Measurements from ENCODE around the gene DCXR.

Gene DCXR

DNA sequence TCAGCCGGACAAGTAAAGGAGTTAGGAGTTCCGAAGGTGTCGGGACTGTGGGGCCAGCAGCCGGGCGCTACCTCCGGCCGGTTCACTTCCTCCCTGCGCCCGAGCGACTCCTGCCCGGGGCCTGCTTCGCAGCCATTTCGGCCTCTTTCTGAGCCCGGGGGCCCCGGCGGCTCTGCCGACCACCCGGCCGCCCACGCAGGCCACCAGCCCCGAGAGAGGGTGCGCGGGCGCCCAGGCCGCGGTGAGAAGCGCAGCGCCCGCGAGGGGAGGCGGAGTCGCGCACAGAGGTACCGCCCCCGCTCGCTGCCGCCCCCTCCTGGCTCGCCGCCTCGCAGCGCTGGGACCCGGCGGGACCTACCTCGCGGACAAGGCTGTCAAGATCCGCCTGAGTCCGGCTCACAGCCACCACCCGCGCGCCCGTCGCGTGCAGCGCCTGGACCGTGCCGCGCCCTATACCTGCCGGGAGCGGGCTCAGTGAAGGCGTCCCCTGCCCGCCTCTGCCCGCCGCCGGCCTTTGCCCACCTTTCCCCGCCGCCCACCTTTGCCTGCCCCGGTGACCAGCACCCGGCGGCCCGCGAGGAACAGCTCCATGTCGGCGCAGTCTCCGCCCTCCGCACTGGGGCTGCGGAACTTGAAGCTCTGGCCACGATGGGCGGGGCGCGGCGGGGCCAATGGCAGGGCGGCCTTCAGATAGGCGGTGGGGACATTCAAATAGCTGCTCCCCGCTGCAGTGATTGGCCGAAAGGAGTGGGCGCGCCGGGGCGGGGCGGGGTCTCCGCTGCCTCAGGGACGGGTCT lies at the start of gene DCXR:
Gene DCXR, minus strand, starts transcription at position 606 of the 797 bp plus-strand sequence. Its CDS starts 15 bp downstream, at position 591.
- peak; percentile 92 for DNase-seq (ENCODE audit: low read depth)

DNA sequence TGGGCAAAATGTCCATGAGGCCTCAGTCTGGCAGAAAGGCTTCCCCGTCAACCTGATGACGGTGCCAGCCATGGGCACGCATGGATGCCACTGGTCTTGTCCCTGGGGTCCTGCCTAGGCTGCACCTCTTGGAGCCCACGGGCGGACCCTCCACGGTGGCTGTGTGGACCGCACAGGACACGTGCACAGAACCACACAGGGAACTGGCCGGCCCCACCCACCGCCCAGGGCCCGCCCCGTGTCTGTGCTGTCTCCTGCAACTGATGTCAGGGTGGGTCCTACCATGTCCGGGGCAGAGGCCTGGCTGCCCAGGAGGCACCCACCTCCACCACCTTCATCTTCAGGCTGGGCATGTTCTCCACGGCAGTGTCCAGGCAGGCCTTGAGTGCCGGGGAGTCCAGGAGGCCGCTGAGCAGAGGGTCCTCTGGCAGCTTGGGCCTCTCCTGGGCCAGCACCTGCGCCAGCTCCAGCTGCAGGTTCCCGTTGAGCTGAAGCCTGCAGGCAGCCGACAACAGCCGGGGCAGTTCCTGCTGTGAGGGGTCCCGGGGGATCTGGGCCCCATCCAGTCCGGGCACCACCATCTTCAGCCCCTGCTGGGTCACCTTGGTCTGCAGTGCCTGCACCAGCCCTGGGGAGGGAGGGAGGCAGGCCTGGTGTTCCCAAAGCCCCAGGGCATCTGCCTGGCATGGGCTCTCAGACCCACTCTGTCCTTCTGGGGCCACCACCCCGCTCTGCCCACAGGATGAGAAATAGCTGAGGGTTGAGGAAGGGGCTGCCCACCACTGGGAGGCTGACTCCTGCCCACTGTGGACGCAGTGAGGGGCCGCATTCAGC lies 48.7 kb upstream of the DCXR start:
- no peak for DNase-seq (ENCODE audit: low read depth)

DNA sequence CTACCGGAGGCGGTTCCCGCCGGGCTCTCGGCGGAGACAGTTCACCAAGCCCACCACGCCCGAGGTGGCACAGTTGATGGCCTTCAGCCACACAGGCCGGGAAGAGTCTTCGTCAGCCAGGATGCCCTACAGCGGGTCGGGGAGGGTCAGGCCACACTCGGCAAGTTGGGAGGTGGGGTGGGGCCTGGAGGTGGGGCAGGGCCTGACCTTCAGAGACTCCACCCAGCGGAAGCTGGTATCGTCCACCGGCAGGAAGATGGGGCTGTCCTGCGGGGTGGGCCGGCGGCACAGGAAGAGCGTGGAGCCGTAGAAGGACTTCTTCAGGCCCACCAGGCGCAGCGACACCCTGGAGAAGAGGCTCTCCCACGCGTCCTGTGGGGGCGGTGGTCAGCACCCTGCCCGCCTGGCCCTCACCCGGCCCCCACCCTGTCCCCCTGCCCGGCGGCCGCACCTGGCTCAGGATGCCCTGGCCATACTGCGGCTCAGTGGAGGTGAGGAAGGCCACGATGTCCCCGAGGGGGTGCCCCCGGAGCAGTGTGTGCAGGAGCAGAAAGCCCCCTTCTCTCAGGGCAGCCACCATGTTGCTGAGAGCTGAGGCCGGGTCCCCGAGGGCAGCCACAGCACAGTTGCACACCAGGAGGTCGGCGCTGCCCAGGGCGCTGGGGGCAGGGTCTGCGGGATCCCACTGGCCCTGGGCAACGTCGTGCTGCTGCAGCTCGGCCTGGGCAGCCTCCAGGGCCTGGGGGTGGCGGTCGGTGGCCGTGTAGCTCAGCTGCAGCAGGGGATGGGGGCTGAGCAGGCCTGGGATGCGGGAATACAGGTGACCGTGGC lies 47.7 kb upstream of the DCXR start:
- DNase-seq (ENCODE audit: low read depth) = no peak

DNA sequence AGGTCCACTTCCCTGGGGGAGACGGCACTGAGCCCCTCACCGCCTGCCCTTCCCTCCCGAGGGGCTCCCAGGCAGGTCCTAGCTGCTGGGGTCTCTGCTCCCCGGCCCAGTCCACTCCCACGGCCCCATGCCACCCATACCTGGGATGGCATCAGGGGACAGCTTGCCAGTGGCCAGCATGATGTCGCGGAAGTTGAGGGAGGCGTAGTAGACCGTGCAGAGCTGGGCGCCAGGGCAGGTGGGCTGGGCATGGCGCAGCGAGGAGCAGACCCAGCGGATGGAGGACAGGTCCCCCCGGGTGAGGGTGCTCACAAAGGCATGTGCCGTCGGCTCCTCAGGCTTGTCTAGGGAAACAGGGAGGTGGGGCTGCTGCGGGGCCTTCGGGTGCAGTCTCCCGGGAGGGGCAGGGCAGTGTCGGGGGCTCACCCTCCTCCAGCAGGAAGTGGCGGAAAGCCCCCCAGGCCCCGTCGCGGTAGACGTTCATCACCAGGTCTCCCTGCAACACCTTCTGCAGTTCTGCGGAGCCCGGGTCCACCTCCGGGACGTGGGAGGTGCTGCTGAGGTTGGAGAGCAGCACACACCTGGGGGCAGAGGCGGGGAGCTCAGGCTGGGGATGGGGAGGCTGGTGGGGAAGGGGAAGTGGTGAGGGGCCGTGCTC lies 47.0 kb upstream of the DCXR start:
- no peak for DNase-seq (ENCODE audit: low read depth)

DNA sequence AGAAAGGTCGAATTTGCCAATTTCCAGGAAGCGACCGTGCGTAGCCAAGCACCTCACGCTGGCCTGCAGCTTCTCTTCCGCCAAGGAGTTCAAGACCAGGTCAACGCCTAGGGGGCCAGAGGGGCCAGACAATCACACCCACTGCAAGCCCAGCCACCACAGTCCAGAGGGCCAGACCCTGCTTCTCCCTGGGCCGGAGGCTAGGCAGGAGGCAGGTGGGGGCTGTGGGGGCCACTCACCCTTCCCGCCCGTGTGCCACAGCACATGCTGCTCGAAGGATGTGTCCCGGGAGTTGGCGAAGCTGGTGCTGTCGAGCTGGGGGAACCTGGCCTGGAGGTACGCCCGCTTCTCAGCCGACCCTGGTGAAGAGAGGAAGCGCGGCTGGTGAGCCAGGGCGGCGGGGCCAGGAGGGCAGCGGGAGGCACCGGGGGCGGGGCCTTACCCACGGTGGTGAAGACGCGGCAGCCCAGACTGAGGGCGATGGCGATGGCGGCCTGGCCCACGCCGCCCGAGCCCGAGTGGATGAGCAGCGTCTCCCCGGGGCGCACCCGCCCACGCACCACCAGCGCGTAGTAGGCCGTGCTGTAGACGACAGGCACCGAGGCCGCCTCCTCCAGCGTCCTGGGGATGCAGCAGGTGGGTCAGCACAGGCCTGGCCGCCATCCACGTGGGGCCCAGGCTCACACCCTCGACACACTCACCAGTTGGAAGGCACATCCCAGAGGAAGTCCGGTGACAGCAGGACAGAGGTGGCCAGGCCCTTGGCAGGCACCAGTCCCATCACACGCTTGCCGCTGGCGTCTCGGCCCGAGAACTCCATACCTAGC lies 46.2 kb upstream of the DCXR start:
- DNase-seq (ENCODE audit: low read depth) = no peak

DNA sequence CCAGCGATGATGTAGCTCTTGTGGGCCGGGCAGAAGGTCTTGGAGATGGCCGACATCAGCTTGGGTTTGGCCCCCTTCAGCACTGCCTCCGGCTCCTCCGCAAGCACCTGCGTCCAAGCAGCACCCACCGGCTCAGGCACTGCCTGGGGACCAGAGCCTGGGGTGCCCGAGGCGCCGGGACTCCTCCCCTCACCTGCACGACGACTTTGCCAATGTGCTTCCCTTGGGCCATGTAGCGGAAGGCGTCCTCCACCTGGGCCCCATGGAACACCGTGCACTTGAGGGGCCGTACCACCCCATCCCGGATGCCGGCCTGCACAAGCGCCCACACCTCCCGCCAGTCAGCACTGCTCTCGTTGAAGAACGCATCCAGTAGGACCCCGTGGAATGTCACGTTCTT lies 45.5 kb upstream of the DCXR start:
- DNase-seq (ENCODE audit: low read depth) = no peak

DNA sequence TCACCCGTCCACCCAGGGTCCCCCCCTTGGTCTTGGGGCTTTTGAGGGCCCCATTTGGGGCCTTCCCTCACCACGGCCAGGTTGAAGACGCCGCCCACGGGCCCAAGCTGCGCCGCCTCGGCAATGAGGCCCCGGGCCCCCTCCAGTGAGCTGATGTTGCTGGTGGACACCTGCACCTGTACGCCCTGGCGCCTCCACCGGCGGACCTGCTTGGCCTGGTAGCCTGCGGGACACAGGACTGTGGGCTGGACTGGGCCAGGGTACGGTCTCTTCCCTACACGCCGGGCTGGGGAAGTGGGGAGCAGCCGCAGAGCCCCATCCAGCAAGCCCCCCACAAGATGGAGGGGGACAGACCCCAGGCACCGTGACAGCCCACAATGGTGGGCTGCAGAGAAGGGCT lies 45.0 kb upstream of the DCXR start:
- no peak for DNase-seq (ENCODE audit: low read depth)

DNA sequence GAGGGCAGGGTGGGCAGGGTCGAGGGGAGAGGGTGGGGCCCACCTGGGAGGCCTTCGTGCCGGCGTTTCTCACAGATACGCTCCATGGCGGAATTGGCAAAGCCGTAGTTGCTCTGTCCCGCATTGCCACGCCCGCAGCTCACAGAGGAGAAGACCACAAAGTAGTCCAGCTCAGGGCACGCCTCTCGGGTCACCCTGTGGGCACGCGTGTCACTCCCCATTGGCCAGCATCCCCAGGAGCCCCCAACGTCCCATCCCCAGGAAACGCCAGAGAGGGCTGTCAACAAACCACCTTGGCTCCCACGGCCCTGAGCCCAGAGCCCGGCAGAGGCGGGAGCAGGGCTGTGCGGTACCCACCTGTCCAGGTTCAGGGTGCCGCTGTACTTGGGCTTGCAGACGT lies 44.5 kb upstream of the DCXR start:
- no peak for DNase-seq (ENCODE audit: low read depth)

DNA sequence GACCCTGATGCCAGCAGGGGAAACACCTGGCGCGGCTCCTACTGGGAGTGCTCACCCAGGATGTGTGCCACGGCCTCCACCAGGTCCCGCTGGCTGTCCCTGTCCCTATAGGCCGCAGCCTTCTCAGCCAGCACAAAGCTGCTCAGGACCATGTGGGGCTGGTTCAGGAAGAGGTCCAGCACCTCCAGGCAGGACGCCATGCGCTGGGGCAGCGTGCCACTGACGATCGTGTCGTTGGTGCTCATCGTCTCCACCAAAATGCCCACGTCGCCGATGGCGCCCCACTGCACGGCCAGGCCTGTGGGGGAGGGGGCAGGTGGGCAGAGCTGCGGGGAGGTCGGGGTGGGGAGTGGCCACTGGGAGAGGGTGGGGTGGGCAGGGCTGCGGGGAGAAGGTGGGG lies 44.0 kb upstream of the DCXR start:
- no peak for DNase-seq (ENCODE audit: low read depth)

DNA sequence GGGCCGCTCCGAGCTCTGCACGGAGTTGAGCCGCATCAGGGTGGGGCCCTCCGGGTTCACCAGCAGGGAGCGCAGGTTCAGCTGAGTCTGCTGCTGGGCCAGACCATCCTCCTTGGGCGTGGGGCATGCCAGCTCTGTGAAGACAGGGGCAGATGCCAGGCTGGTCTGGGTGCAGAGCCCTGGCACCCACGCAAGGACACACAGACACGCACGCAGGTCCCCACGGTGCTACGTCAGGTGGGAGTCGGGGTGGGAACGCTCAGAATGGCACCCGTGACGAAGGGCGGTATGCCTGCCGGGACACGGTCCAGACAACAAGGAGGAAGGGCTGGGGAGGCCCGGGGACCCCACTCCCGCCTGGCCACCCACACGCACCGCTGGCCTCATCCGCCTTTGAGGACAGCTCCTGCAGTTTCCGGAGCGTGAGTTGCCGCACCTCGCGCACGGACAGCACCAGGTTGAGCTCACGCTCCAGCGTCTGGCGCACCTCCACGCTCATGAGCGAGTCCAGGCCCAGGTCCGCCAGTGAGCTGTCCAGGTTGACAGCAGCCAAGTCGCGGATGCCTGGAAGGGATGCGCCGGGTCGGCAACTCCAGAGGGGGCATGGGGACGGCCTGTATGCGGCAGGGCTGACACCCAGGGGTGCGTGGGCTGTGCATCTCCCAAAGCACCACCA lies 43.4 kb upstream of the DCXR start:
- DNase-seq (ENCODE audit: low read depth) = no peak

DNA sequence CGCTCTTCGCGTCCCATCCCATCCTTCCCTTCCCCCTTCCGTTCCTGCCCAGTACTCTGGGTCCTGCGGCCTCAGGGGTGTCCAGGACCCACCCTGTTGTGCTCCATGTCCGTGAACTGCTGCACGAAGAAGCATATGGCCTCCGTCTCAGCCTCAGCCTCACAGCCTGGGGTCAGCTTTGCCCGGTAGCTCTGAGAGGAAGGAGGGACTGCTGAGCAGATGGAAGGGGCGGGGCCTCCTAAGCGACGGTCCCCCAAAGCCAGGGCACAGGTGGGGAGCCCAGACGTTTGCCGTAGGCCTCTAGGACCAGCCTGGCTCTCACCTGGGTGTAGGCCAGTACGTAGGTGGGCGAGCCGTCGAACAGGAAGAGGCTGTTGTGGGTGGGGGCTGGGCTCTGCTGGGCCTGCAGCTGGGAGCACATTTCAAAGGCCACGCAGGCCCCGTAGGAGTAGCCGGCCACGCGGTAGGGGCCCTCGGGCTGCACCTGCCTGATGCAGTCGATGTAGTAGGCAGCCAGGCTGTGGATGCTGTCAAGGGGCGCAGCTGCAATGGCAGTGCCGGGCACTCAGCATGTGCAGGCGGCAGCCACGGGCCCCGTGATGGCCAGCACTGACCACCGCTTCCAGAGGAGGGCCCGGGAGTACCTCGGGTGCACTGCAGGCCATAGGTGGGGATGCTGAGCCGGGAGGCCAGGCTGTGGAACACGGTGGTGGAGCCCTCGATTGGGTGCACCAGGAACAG lies 42.7 kb upstream of the DCXR start:
- DNase-seq (ENCODE audit: low read depth) = no peak

DNA sequence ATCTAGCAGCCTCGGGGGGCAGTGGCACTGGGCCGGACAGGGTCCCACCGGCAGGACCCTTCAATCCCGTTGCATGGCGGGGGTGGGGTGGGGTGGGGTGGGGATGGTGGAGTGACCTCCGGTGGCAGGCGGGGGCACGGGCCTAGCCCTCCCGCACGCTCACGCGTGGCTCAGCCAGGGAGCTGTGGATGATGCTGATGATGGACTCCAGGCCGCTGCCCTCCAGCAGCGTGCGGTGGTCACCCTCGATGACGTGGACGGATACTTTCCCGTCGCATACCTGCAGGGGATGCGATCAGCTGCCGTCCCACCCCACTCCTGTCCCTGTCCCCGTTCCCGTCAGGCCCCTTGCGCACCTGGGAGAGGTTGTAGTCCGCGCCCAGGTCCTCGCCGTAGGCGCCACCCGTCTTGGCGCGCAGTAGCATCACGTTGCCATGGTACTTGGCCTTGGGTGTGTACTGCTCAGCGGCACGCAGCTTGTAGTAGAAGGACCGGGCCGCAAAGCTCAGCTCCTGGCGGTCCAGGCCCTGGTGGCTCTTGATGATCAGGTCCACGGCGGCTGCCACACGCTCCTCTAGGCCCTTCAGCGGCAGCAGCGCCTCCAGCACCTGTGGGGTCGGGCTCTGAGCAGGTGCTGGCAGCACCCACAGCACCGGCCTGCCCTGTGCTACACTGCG lies 41.6 kb upstream of the DCXR start:
- no peak for DNase-seq (ENCODE audit: low read depth)

DNA sequence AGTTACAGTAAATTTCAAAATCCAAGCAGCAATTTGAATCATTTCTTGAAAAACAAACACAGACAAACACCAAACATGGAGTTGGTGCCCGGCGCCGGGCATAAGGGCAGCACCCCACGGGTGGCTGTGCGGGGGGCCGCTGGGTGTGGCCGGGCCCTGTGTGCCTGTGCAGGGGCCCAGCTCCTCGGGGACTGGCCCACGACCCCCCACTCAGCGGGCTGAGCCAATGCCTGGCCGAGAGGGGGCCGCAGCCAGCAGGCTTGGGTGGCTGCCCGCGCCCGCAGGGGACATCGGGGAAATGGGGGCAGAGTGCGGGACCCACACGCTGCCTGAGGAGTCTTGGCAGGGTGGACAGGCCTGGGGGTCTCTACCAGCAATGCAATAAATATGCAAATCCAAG lies 40.9 kb upstream of the DCXR start:
- no peak for DNase-seq (ENCODE audit: low read depth)

DNA sequence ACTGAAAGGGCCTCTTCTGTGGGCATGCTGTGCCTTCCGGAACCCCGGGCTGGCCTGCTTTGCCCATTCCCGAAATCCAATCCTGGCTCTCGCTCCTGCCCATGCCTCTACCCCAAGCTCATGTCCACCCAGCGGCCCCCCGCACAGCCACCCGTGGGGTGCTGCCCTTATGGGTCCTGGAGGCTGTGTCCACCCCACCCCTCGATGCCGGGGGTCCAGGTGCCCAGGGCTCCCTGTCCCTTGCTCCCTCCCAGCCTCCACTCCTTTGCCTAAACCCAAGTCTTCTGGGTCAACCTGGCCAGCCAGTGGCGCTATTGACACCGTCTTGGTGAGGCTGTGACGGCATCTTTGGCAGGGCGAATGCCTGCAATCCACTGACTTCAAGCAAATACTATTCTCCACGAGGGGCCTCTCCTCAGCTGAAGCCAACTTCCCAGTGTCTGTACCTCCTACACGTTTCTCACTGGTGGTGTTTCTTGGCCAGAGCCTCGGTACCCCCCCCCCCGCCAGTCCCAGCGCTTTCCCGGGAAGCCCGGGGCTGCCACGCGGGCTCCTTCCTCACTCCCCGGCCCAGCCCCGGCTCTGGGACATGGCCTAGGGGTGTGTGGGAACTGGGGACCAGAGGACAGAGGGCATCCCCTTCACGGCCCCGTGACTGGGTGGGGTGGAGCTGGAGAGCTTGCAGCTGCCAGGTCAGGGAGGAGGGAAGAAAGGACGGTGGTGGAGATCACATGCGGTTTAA lies 40.3 kb upstream of the DCXR start:
- DNase-seq (ENCODE audit: low read depth) = no peak

DNA sequence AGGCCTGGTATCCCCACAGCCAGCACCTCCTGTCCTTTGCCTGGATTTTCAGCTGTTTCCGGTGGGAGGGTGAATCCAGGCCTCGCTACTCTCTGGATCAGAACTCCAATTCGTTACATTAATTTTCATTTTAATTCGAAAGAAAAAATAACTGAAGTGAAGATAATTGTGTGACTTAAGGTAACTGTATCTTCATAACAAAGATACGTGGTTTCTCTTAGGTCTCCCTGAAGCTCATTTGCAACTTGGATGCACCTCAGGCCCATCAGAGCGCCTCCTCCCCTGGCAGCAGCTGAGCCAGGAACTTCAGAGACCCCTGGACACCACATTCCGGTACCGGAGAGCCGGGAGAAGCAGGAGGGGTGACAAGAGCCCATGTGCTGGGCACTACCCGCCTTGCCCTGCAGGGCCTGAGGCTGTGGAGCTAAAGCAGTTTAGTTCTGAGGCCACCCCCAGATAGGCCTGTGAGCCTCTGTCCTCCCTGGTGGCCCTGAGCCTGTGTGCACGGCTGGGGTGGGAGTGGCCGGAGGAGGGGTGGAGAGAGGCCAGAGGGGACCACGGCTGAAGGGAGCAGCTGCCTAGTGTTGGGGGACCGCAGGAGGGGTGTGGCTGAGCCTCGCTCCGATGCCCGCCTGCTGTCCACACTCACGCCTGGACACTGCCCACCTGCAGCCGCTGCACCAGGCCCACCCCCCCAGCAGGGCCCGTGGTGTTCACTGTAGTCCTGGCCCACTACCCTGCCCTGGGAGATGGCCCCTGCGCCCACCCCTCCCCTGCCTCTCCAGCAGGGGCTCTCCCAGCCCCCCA lies 39.5 kb upstream of the DCXR start:
- DNase-seq (ENCODE audit: low read depth) = no peak

DNA sequence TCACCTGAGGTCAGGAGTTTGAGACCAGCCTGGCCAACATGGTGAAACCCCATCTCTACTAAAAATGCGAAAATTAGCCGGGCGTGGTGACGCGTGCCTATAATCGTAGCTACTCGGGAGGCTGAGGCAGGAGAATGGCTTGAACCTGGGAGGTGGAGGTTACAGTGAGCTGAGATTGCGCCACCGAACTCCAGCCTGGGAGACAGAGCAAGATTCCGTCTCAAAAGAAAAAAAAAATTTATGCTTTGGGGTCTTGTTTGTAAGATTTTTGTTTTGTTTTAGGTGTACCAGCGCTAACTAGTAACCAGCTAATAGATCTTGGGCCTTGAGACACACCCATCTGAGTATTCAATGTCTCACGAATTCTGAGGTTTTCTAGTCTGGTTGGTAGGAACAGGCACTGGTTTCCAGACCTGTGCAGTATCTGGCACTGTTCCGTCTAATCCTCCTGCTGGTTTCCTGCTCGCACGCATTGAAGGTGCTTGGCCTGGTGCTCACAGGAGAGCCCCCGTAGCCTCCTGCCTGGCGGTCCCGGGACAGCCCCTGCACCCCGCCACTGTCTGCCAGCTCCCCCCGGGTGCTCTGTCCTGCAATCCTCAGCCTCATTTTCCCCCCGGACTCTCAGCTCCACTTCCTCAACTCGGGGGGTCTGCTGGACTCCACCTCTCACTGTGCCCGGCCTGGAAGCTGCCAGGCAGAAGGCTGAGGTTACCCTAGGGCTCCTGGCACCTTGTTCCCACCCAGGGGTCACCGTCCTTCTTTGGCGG lies 38.7 kb upstream of the DCXR start:
- no peak for DNase-seq (ENCODE audit: low read depth)

DNA sequence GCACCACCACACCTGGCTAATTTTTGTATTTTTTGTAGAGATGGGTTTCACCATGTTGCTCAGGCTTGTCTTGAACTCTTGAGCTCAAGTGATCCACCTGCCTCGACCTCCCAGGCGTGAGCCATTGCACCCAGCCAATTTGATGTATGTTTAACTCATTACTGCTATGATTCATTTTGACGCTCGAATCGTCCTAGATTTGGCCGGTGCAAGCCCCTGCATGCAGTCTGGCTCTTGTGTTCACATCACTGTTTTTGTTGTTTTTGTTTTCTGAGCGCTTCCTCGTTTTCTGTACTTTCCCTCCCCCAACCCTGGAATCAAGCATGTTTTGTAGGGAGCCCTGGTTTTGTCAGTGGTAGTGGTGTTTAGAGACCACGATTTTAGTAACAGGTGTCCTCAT lies 35.9 kb upstream of the DCXR start:
- no peak for DNase-seq (ENCODE audit: low read depth)
